IMR-90 (cell line): ENCODE results near the gene RMI2. TPM values are rescaled to one million over a fixed set of nuclear protein-coding genes. Genes with fewer than 3 reads are reported as not detected.
A peak's percentile ranks its signal among the peaks of the same experiment; 100 is the strongest.

ENCODE experiments used
- ATAC-seq: fragments of 200-7000 bp; cut with Tn5 transposase; 2 replicates; pipeline ENCODE4 v1.9.1; 2020; ENCODE audit warnings: low read depth, mild to moderate bottlenecking, moderate library complexity
- BruUV-seq: library from RNA; stranded (reverse); fragments of 400-500 nt; replicated peaks from 2 replicates; lab custom pipeline; 2021; lab: Mats Ljungman, UMichigan
- CTCF ChIA-PET: fragments of 300-600 bp; formaldehyde crosslinking; extraction: SDS; loops from one replicate; lab custom pipeline; 2021; ENCODE audit warnings: antibody characterized with exemption; lab: Yijun Ruan, JAX
- POLR2A ChIA-PET: fragments of 300-600 bp; sonication (Branson Sonifier 250); formaldehyde crosslinking; loops from one replicate; lab custom pipeline; 2022; ENCODE audit warnings: antibody characterized with exemption; ENCODE audit not compliant: unreplicated experiment; lab: Charles Lee
- DNase-seq: peaks from one replicate; pipeline ENCODE4 v3.0.0; 2013
- H2AFZ ChIP-seq: replicated peaks from 2 replicates; pipeline ENCODE3; 2013; ENCODE audit warnings: low read length, mild to moderate bottlenecking; ENCODE audit not compliant: poor library complexity
- H2AK5ac ChIP-seq: 2 replicates; pipeline ENCODE4 v1.6.1; 2013; ENCODE audit warnings: low read depth, low read length, inconsistent platforms
- H2AK9ac ChIP-seq: replicated peaks from 2 replicates; pipeline ENCODE3; 2013; ENCODE audit warnings: mild to moderate bottlenecking, low read depth, low read length, moderate library complexity; ENCODE audit not compliant: poor library complexity
- H2BK120ac ChIP-seq: 2 replicates; pipeline ENCODE4 v1.6.1; 2013; ENCODE audit warnings: low read depth, low read length, inconsistent platforms
- H2BK15ac ChIP-seq: 3 replicates; pipeline ENCODE4 v1.6.1; 2013; ENCODE audit warnings: low read depth, low read length, inconsistent platforms
- H2BK20ac ChIP-seq: 2 replicates; pipeline ENCODE4 v1.6.1; 2013; ENCODE audit warnings: low read depth, mild to moderate bottlenecking, inconsistent platforms, low read length, moderate library complexity
- H2BK5ac ChIP-seq: 2 replicates; pipeline ENCODE4 v1.6.1; 2013; ENCODE audit warnings: mild to moderate bottlenecking, low read depth, low read length, inconsistent platforms; ENCODE audit not compliant: poor library complexity, severe bottlenecking
- H3K14ac ChIP-seq: replicated peaks from 2 replicates; pipeline ENCODE4 v1.6.1; 2013; ENCODE audit warnings: low read depth, low read length, inconsistent platforms
- H3K18ac ChIP-seq: 2 replicates; pipeline ENCODE4 v1.6.1; 2013; ENCODE audit warnings: low read depth, low read length, control low read depth
- H3K23ac ChIP-seq: 2 replicates; pipeline ENCODE4 v1.6.1; 2013; ENCODE audit warnings: low read depth, low read length, inconsistent platforms
- H3K27ac ChIP-seq: 2 replicates; pipeline ENCODE4 v1.5.1; 2013; ENCODE audit warnings: mild to moderate bottlenecking, control low read depth, low read length; ENCODE audit not compliant: insufficient read depth
- H3K27me3 ChIP-seq: 2 replicates; pipeline ENCODE4 v1.6.1; 2013; ENCODE audit warnings: low read length; ENCODE audit not compliant: control insufficient read depth, insufficient read depth
- H3K36me3 ChIP-seq: 2 replicates; pipeline ENCODE4 v1.6.1; 2013; ENCODE audit warnings: low read length, mixed read lengths; ENCODE audit not compliant: control insufficient read depth, insufficient read depth
- H3K4ac ChIP-seq: 2 replicates; pipeline ENCODE4 v1.6.1; 2013; ENCODE audit warnings: low read depth, low read length, inconsistent platforms
- H3K4me1 ChIP-seq: 2 replicates; pipeline ENCODE4 v1.6.1; 2013; ENCODE audit warnings: low read length, mixed read lengths; ENCODE audit not compliant: control insufficient read depth, insufficient read depth
- H3K4me2 ChIP-seq: 2 replicates; pipeline ENCODE4 v1.6.1; 2013; ENCODE audit warnings: low read depth, mild to moderate bottlenecking, control low read depth, low read length, moderate library complexity
- H3K4me3 ChIP-seq: 2 replicates; pipeline ENCODE4 v1.5.1; 2013; ENCODE audit warnings: low read depth, mild to moderate bottlenecking, control low read depth, low read length, moderate library complexity; ENCODE audit not compliant: insufficient read depth
- H3K56ac ChIP-seq: 2 replicates; pipeline ENCODE4 v1.6.1; 2013; ENCODE audit warnings: low read length, inconsistent platforms; ENCODE audit not compliant: insufficient read depth; ENCODE audit errors: extremely low read depth
- H3K79me1 ChIP-seq, 2 experiments: 2 replicates each; pipeline ENCODE4 v1.6.1; 2013; ENCODE audit warnings: low read length in 2 of 2, inconsistent platforms in 1 of 2, low read depth in 1 of 2
- H3K9ac ChIP-seq: 2 replicates; pipeline ENCODE4 v1.6.1; 2013; ENCODE audit warnings: low read depth, low read length, control low read depth
- H3K9me1 ChIP-seq: 2 replicates; pipeline ENCODE4 v1.6.1; 2013; ENCODE audit warnings: low read length, inconsistent platforms; ENCODE audit not compliant: insufficient read depth
- H3K9me3 ChIP-seq: 2 replicates; pipeline ENCODE4 v1.6.1; 2013; ENCODE audit warnings: low read length; ENCODE audit not compliant: control insufficient read depth, insufficient read depth
- H4K20me1 ChIP-seq: 2 replicates; pipeline ENCODE4 v1.6.1; 2013; ENCODE audit warnings: low read length, inconsistent platforms; ENCODE audit not compliant: insufficient read depth
- H4K5ac ChIP-seq: 2 replicates; pipeline ENCODE4 v1.6.1; 2013; ENCODE audit warnings: mild to moderate bottlenecking, low read depth, low read length, control low read depth
- H4K8ac ChIP-seq, 2 experiments: 2 replicates each; pipeline ENCODE4 v1.6.1; 2013; ENCODE audit warnings: low read depth in 2 of 2, low read length in 2 of 2, control low read depth in 1 of 2, inconsistent platforms in 1 of 2
- H4K91ac ChIP-seq: 2 replicates; pipeline ENCODE4 v1.6.1; 2013; ENCODE audit warnings: low read depth, low read length, inconsistent platforms; ENCODE audit not compliant: insufficient read depth
- BHLHE40 ChIP-seq: fragments of 150-350 bp; IDR thresholded peaks from 2 replicates; pipeline ENCODE4 v1.6.1; 2016; ENCODE audit warnings: mild to moderate bottlenecking, low read depth, low read length
- MXI1 ChIP-seq: IDR thresholded peaks from 2 replicates; pipeline ENCODE4 v1.6.1; 2012; ENCODE audit warnings: low read depth, mild to moderate bottlenecking, low read length, moderate library complexity, borderline replicate concordance
- NFE2L2 ChIP-seq: fragments of 150-350 bp; IDR thresholded peaks from 2 replicates; pipeline ENCODE4 v1.6.1; 2016; ENCODE audit warnings: low read depth, mild to moderate bottlenecking, low read length
- RAD21 ChIP-seq: IDR thresholded peaks from 2 replicates; pipeline ENCODE4 v1.6.1; 2012; ENCODE audit warnings: low read length, improper control_type of control experiment
- RCOR1 ChIP-seq: IDR thresholded peaks from 2 replicates; pipeline ENCODE4 v1.6.1; 2012; ENCODE audit warnings: mild to moderate bottlenecking, low read length, improper control_type of control experiment; ENCODE audit not compliant: insufficient replicate concordance
- RFX5 ChIP-seq: IDR thresholded peaks from 2 replicates; pipeline ENCODE4 v1.8.0; 2012; ENCODE audit warnings: low read depth, mild to moderate bottlenecking, low read length, moderate library complexity
- SMC3 ChIP-seq: fragments of 150-350 bp; IDR thresholded peaks from 2 replicates; pipeline ENCODE4 v1.6.1; 2016; ENCODE audit warnings: low read depth, mild to moderate bottlenecking, antibody characterized with exemption, low read length, moderate library complexity
- USF2 ChIP-seq: fragments of 150-350 bp; IDR thresholded peaks from 2 replicates; pipeline ENCODE4 v1.6.1; 2017; ENCODE audit warnings: mild to moderate bottlenecking, antibody characterized with exemption, low read length, low read depth
- WGBS, 2 experiments: methylation state at CpG; one replicate each; pipeline versions ENCODE4 v1.1.5 to v1.1.7; 2013; ENCODE audit warnings: missing lambda C conversion rate in 2 of 2; ENCODE audit not compliant: insufficient read length in 1 of 2; ENCODE audit errors: extremely low coverage in 2 of 2; 5-methylcytosine and 5-hydroxymethylcytosine counted together
- dilution Hi-C: fragments of 300-500 bp; cut with HindIII; formaldehyde crosslinking; loops from one replicate; pipeline ENCODE4 v1.14.3; 2018; ENCODE audit warnings: low sequenced_read_pairs; ENCODE audit not compliant: unreplicated experiment
- in situ Hi-C: fragments of 300-500 bp; cut with MboI; formaldehyde crosslinking; loops from 3 replicates; pipeline ENCODE4 v1.14.3; 2019; ENCODE audit warnings: low sequenced_read_pairs, inconsistent platforms, mixed read lengths
- intact Hi-C: fragments of 100-400 bp; cut with micrococcal nuclease; formaldehyde crosslinking; loops from 2 replicates; pipeline ENCODE4 v1.10.0; 2022
- polyA plus RNA-seq, 3 experiments: library from polyadenylated mRNA; depleted of rRNA; stranded (reverse); fragments of >200 nt; gene quantifications; 2 replicates each; pipeline ENCODE4 v1.2.3, GENCODE V29; 2012; ENCODE audit warnings: low replicate concordance in 1 of 3
- total RNA-seq: library from RNA; depleted of rRNA; stranded (reverse); fragments of >200 nt; gene quantifications from 2 replicates; pipeline ENCODE4 v1.2.3, GENCODE V29; 2012
- TF ChIP-seq, protein P1 (sequence below): fragments of 150-350 bp; IDR thresholded peaks from 2 replicates; pipeline ENCODE4 v1.6.1; 2016; ENCODE audit warnings: low read depth, mild to moderate bottlenecking, low read length, moderate library complexity, borderline replicate concordance

Gene RMI2
- total and polyA plus RNA-seq, 2 of the 4 experiments (the other 2 are of a cell fraction) = 3.2 to 5.6 TPM

GRCh38 chr16:11354407-11354732 lies 9.1 kb downstream of the RMI2 start:
- Histone ChIP-seq H2AK9ac (peak overlapping the region; percentile 59), H3K4me2 (peak overlapping the region; percentile 48), H3K56ac (no peak overlapping the region), H3K4me3 (no peak overlapping the region), H2BK15ac (no peak overlapping the region), H4K91ac (peak overlapping the region; percentile 46; the same call in 1 of the 2 replicates), H2BK20ac (peak overlapping the region; percentile 50; the same call in 1 of the 2 replicates), H4K5ac (peak overlapping the region; percentile 22; the same call in 1 of the 2 replicates), H2BK5ac (no peak overlapping the region), H3K9me3 (no peaks in the 10 kb centered on the region), H3K27ac (peak overlapping the region; percentile 49; the same call in 1 of the 2 replicates), H3K4ac (peak overlapping the region; percentile 76), H4K20me1 (no peaks in the 10 kb centered on the region), H3K27me3 (no peaks in the 10 kb centered on the region), H3K18ac (peak overlapping the region; percentile 39; the same call in 1 of the 2 replicates), H3K79me1 (peaks cover 15 to 60% of the 10 kb centered on the region in 2 experiments), H2AFZ (peak overlapping the region; percentile 9), H3K9ac (no peak overlapping the region), H3K36me3 (no peaks in the 10 kb centered on the region), H3K14ac (0 out of 2 replicates have a peak overlapping the region, but pooled peaks have one; percentile 30), H2BK120ac (peak overlapping the region; percentile 46; the same call in 1 of the 2 replicates), H3K23ac (peak overlapping the region; percentile 55; the same call in 1 of the 2 replicates), H2AK5ac (peak overlapping the region; percentile 3; the same call in 1 of the 2 replicates), H3K9me1 (peaks cover 13% of the 10 kb centered on the region), H4K8ac (peak overlapping the region in 1 of 2 experiments; percentile 44; a peak in 1 of 4 replicates), H3K4me1 (peaks cover 42% of the 10 kb centered on the region)
- intact Hi-C loops = loop anchor here (5.0 kb wide), 1 partner anchor 57 kb away; no protein-coding TSS in a partner anchor
- no TSS peak for BruUV-seq
- no peak for ATAC-seq
- no CpG with 5 or more reads among the region's 5 CpGs for WGBS, 2 experiments
- TF ChIP-seq BHLHE40 (no peak), SMC3 (no peak), NFE2L2 (no peak), RCOR1 (no peak), MXI1 (no peak), USF2 (no peak), RAD21 (no peak), RFX5 (no peak)
- TF ChIP-seq, protein P1, sequence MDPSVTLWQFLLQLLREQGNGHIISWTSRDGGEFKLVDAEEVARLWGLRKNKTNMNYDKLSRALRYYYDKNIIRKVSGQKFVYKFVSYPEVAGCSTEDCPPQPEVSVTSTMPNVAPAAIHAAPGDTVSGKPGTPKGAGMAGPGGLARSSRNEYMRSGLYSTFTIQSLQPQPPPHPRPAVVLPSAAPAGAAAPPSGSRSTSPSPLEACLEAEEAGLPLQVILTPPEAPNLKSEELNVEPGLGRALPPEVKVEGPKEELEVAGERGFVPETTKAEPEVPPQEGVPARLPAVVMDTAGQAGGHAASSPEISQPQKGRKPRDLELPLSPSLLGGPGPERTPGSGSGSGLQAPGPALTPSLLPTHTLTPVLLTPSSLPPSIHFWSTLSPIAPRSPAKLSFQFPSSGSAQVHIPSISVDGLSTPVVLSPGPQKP = no peak
- ChIA-PET POLR2A (no interaction called here), CTCF (interaction anchor here (0.9 kb wide), 1 partner anchor 99 kb away, joined by 3 read pairs; no protein-coding TSS in a partner anchor)
- dilution Hi-C loops = no loop called here
- in situ Hi-C loops = loop anchor here (10.0 kb wide), 1 partner anchor 250 kb away; no protein-coding TSS in a partner anchor
- DNase-seq = no peak
